B cell (primary cell): Measurements from ENCODE around the gene LMAN2. TPM values are rescaled to one million over a fixed set of nuclear protein-coding genes. Genes with fewer than 3 reads are reported as not detected.

Experiments used
- ATAC-seq: fragments of 200-7000 bp; cut with Tn5 transposase; one replicate; pipeline ENCODE4 v1.10.0; 2021; ENCODE audit warnings: low read depth, mild to moderate bottlenecking, moderate number of reproducible peaks, moderate library complexity
- CTCF ChIA-PET: fragments of 350-600 bp; sonication (Branson Sonifier 250); formaldehyde crosslinking; loops from one replicate; lab custom pipeline; 2021; ENCODE audit warnings: antibody characterized with exemption, inconsistent platforms; lab: Charles Lee
- POLR2A ChIA-PET: fragments of 350-600 bp; sonication (Branson Sonifier 250); formaldehyde crosslinking; loops from one replicate; lab custom pipeline; 2021; ENCODE audit warnings: antibody characterized with exemption; lab: Charles Lee
- DNase-seq: peaks from one replicate; pipeline ENCODE4 v3.0.0; 2013
- H2AFZ ChIP-seq: 2 replicates; pipeline ENCODE4 v1.6.1; 2012; ENCODE audit warnings: mild to moderate bottlenecking, low read depth, low read length; ENCODE audit not compliant: insufficient read depth, poor library complexity, severe bottlenecking
- H3K27ac ChIP-seq, 2 donors: 1 replicate in 1 of 2; 2 replicates in 1 of 2; pipeline ENCODE4 v1.5.1; 2012 to 2013; ENCODE audit warnings: low read length in 2 of 2, mild to moderate bottlenecking in 2 of 2, moderate library complexity in 1 of 2
- H3K27me3 ChIP-seq, 4 experiments: fragments of 200-600 bp in 1 of 4; sonication (generic) in 1 of 4; replicated peaks in 1 of 4; 1 replicate in 2 of 4; 2 replicates in 2 of 4; pipeline versions ENCODE4 v1.6.1 to v1.7.0; 2013 to 2016; ENCODE audit warnings: low read length in 3 of 4, mild to moderate bottlenecking in 2 of 4, mixed read lengths in 1 of 4, moderate library complexity in 1 of 4; ENCODE audit not compliant: insufficient read depth in 4 of 4, control insufficient read depth in 3 of 4; ENCODE audit errors: control extremely low read depth in 1 of 4
- H3K36me3 ChIP-seq, 2 experiments: replicated peaks in 1 of 2; 1 replicate in 1 of 2; 2 replicates in 1 of 2; pipeline versions ENCODE4 v1.6.1 to v1.7.1; 2013; ENCODE audit warnings: low read length in 1 of 2; ENCODE audit not compliant: insufficient read depth in 2 of 2, control insufficient read depth in 1 of 2; ENCODE audit errors: control extremely low read depth in 1 of 2, extremely low read depth in 1 of 2
- H3K4me1 ChIP-seq, 2 donors: fragments of 200-600 bp in 1 of 2; sonication (generic) in 1 of 2; 1 replicate in 1 of 2; 2 replicates in 1 of 2; pipeline versions ENCODE4 v1.5.1 to v1.6.1; 2013 to 2017; ENCODE audit warnings: low read length in 2 of 2; ENCODE audit not compliant: control insufficient read depth in 2 of 2, insufficient read depth in 2 of 2
- H3K4me2 ChIP-seq: replicated peaks from 2 replicates; pipeline ENCODE3; 2012; ENCODE audit warnings: mild to moderate bottlenecking, low read depth, low read length; ENCODE audit not compliant: poor library complexity, severe bottlenecking
- H3K4me3 ChIP-seq, 5 experiments: fragments of 200-600 bp in 1 of 5; sonication (generic) in 1 of 5; 1 replicate in 3 of 5; 2 replicates in 2 of 5; pipeline versions ENCODE4 v1.5.1 to v1.7.0; 2011 to 2016; ENCODE audit warnings: low read length in 4 of 5, mild to moderate bottlenecking in 4 of 5, low read depth in 2 of 5, control low read depth in 1 of 5, moderate library complexity in 1 of 5; ENCODE audit not compliant: insufficient read depth in 1 of 5; ENCODE audit errors: control extremely low read depth in 1 of 5, extremely low read depth in 1 of 5
- H3K79me2 ChIP-seq: fragments of 200-600 bp; sonication (generic); one replicate; pipeline ENCODE4 v1.6.0; 2016; ENCODE audit warnings: low read length; ENCODE audit not compliant: control insufficient read depth, insufficient read depth
- H3K9ac ChIP-seq: fragments of 200-600 bp; sonication (generic); 2 replicates; pipeline ENCODE4 v1.6.1; 2017; ENCODE audit warnings: mild to moderate bottlenecking, low read length, moderate library complexity
- H3K9me3 ChIP-seq, 3 donors: one replicate each; pipeline versions ENCODE4 v1.6.1 to v1.7.1; 2013; ENCODE audit warnings: low read length in 2 of 3; ENCODE audit not compliant: control insufficient read depth in 2 of 3, insufficient read depth in 1 of 3; ENCODE audit errors: control extremely low read depth in 1 of 3
- H4K20me1 ChIP-seq: 2 replicates; pipeline ENCODE4 v1.6.0; 2012; ENCODE audit warnings: mild to moderate bottlenecking, low read length; ENCODE audit not compliant: insufficient read depth, control insufficient read depth, poor library complexity, severe bottlenecking
- H3K27ac Mint-ChIP-seq: one replicate; pipeline ENCODE4 v1.8.0; 2021; ENCODE audit warnings: mixed read lengths
- H3K27me3 Mint-ChIP-seq: one replicate; pipeline ENCODE4 v1.8.0; 2021; ENCODE audit warnings: mixed read lengths
- H3K4me1 Mint-ChIP-seq: one replicate; pipeline ENCODE4 v1.8.0; 2021; ENCODE audit warnings: mixed read lengths
- H3K4me3 Mint-ChIP-seq: one replicate; pipeline ENCODE4 v1.8.0; 2021; ENCODE audit warnings: mixed read lengths
- H3K9me3 Mint-ChIP-seq: one replicate; pipeline ENCODE4 v1.8.0; 2022; ENCODE audit warnings: mixed read lengths; ENCODE audit not compliant: insufficient read depth
- EZH2 ChIP-seq: IDR thresholded peaks from 2 replicates; pipeline ENCODE4 v1.6.1; 2012; ENCODE audit warnings: borderline replicate concordance, low read depth, mild to moderate bottlenecking, moderate library complexity, low read length; ENCODE audit not compliant: insufficient read depth, poor library complexity, severe bottlenecking
- WGBS: methylation state at CpG from one replicate; pipeline ENCODE4 v1.1.5; 2013; ENCODE audit warnings: missing lambda C conversion rate; ENCODE audit not compliant: insufficient coverage; 5-methylcytosine and 5-hydroxymethylcytosine counted together
- intact Hi-C: fragments of 100-400 bp; cut with micrococcal nuclease; formaldehyde crosslinking; loops from one replicate; pipeline ENCODE4 v1.10.0; 2022
- polyA plus RNA-seq: library from polyadenylated mRNA; depleted of rRNA; stranded (reverse); fragments of >200 nt; gene quantifications from 2 replicates; pipeline ENCODE4 v1.2.3, GENCODE V29; 2012
- total RNA-seq, 2 donors: library from RNA; stranded (reverse); fragments of 120-200 nt in 1 of 2; gene quantifications; 1 replicate in 1 of 2; 2 replicates in 1 of 2; pipeline versions ENCODE4 v1.2.3 to v1.2.4, GENCODE V29; 2013 to 2022
- TF ChIP-seq, protein P1 (sequence below): fragments of 200-600 bp; IDR thresholded peaks from one replicate; pipeline ENCODE4 v1.8.0; 2022; ENCODE audit warnings: antibody characterized with exemption, mild to moderate bottlenecking

The LMAN2 gene
- total and polyA plus RNA-seq, 2 donors (not counting 1 experiment from before 2014, with no cell fraction given): 99.4 to 123 TPM

DNA sequence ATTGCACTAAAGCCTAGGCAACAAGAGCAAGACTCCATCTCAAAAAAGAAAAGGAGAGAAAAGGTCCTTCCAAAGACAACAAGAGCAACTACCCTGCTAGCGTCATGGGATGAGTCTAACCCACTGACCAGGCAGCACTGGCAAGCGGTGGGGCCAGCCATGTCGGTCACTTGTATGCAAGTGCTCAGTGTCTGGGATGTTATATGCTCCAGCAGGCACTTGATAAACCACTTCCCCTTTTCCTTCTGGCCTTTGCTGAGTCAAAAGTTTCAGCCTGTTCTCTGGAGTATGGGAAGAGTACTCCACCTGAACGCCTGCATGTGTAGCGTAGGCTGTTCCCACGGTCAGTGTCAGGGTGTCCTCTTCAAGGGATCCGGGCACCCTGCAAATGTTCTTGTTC lies 30.6 kb downstream of the LMAN2 start:
- TF ChIP-seq EZH2: no peak
- TF ChIP-seq, protein P1, sequence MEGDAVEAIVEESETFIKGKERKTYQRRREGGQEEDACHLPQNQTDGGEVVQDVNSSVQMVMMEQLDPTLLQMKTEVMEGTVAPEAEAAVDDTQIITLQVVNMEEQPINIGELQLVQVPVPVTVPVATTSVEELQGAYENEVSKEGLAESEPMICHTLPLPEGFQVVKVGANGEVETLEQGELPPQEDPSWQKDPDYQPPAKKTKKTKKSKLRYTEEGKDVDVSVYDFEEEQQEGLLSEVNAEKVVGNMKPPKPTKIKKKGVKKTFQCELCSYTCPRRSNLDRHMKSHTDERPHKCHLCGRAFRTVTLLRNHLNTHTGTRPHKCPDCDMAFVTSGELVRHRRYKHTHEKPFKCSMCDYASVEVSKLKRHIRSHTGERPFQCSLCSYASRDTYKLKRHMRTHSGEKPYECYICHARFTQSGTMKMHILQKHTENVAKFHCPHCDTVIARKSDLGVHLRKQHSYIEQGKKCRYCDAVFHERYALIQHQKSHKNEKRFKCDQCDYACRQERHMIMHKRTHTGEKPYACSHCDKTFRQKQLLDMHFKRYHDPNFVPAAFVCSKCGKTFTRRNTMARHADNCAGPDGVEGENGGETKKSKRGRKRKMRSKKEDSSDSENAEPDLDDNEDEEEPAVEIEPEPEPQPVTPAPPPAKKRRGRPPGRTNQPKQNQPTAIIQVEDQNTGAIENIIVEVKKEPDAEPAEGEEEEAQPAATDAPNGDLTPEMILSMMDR: no peak
- WGBS: no CpG with 5 or more reads among the region's 7 CpGs
- Histone ChIP-seq H2AFZ (no peak overlapping the region), H3K36me3 (peaks cover 0 to 3% of the 10 kb centered on the region in 2 experiments), H3K4me2 (peak overlapping the region; percentile 34), H3K9me3 (no peaks in the 10 kb centered on the region), H3K4me3 (no peak overlapping the region), H4K20me1 (peaks cover 23% of the 10 kb centered on the region), H3K9ac (no peak overlapping the region), H3K27ac (no peak overlapping the region), H3K79me2 (peaks cover 13% of the 10 kb centered on the region), H3K4me1 (peaks cover 6 to 12% of the 10 kb centered on the region in 2 donors), H3K27me3 (no peaks in the 10 kb centered on the region)
- Mint-ChIP-seq H3K4me3 (no peak overlapping the region), H3K27ac (peak overlapping the region; percentile 7), H3K4me1 (peaks cover 23% of the 10 kb centered on the region), H3K9me3 (no peaks in the 10 kb centered on the region), H3K27me3 (no peaks in the 10 kb centered on the region)
- CTCF ChIA-PET: interaction anchor here (1.2 to 1.6 kb wide), 3 partner anchors 10 to 83 kb away, joined by 3 to 4 read pairs (median 3); no protein-coding TSS in a partner anchor
- POLR2A ChIA-PET: interaction anchor here (0.7 to 1.1 kb wide), 2 partner anchors 31 to 231 kb away, joined by 3 to 15 read pairs; partner anchors contain the start of gene LMAN2
- peak; percentile 14 for ATAC-seq
- intact Hi-C loops: no loop called here
- DNase-seq: peak; percentile 55

DNA sequence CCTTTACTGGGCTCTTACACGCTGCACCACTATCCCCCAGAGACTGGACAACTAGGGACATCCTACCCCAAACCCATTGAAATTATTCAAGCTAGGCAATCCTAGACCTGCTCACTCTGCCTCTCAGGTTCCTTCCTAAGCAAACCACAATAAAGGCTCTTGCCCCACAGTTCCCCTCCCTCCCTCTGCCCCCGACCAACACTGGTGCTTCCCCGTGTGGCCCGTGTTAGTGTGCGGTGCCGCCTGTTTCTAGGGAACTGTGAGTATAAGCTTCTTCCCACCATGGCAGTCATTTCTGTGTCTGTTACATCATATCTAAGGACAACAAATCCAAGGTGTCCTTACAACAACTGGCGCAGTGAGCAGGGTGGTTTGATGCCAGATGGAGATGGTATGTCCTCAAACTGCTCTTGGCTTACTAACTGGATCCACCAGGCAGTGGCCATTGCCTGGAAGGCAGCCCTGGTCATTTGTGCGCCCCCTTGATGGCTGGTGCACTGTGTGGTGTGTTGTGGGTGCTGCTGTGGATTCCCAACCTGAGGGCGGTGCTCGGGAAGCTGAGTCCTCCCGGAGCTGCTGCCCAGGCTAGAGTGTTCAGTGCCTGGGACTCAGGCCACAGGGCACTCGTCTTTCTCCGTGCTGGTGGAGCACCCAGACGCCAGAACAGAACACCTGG lies 31.4 kb downstream of the LMAN2 start:
- Histone ChIP-seq H3K4me2 (no peak overlapping the region), H3K79me2 (peaks cover 16% of the 10 kb centered on the region), H3K27ac (no peak overlapping the region), H3K4me3 (no peak overlapping the region), H3K4me1 (peaks cover 6 to 12% of the 10 kb centered on the region in 2 donors), H3K27me3 (no peaks in the 10 kb centered on the region), H3K9me3 (no peaks in the 10 kb centered on the region), H2AFZ (no peak overlapping the region), H3K9ac (no peak overlapping the region), H3K36me3 (peaks cover 0 to 2% of the 10 kb centered on the region in 2 experiments), H4K20me1 (peaks cover 25% of the 10 kb centered on the region)
- no peaks in the 10 kb centered on the region for H3K9me3 Mint-ChIP-seq
- DNase-seq (no peak), ATAC-seq (no peak)
- CTCF ChIA-PET: interaction anchor here (0.6 to 3.5 kb wide), 12 partner anchors 11 to 749 kb away, joined by 3 to 34 read pairs (median 3); partner anchors contain the start of gene MXD3
- peaks cover 23% of the 10 kb centered on the region for H3K4me1 Mint-ChIP-seq
- no peak overlapping the region for H3K4me3 Mint-ChIP-seq
- no peaks in the 10 kb centered on the region for H3K27me3 Mint-ChIP-seq
- TF ChIP-seq EZH2: no peak
- TF ChIP-seq, protein P1: no peak
- WGBS: 83% methylated on average over 8 of the region's 14 CpGs
- no peak overlapping the region for H3K27ac Mint-ChIP-seq
- intact Hi-C loops: loop anchor here (10.0 kb wide), 1 partner anchor 795 kb away; the partner anchor contains the start of gene N4BP3
- POLR2A ChIA-PET: no interaction called here
